ENCODE measurements around the gene PLA2G4D.
A peak's percentile ranks its signal among the peaks of the same experiment; 100 is the strongest.

The PLA2G4D gene

GRCh38 chr15:42130246-42130986 lies 36.1 kb upstream of the PLA2G4D start:
- H3K4me3 ChIP-seq (ENCODE audit: low read depth, low read length): no peak overlapping the region
- DNase-seq (ENCODE audit: low read depth): no peak

- no peak overlapping the region for H3K4me3 ChIP-seq (ENCODE audit: low read depth, low read length)
- no peak for DNase-seq (ENCODE audit: low read depth)
Measured at GRCh38 chr15:42129364-42129763, 35.0 kb upstream of the PLA2G4D start.

DNA sequence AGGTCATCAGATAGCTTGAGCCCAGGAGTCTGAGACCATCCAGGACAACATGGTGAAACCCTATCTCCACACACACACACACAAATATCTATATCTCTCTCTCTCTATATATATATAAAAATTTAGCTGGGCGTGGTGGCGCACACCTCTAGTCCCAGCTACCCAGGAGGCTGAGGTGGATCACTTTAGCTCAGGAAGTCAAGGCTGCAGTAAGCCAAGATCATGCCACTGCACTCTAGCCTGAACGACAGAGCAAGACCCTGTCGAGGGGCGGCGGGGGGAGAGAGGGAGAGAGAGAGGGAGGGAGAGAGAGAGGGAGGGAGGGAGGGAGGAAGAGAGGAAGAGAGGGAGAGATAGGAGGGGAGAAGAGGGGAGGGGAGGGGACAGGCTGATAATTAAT lies 34.1 kb upstream of the PLA2G4D start:
- no peak for DNase-seq (ENCODE audit: low read depth)
- H3K4me3 ChIP-seq (ENCODE audit: low read depth, low read length): no peak overlapping the region

DNA sequence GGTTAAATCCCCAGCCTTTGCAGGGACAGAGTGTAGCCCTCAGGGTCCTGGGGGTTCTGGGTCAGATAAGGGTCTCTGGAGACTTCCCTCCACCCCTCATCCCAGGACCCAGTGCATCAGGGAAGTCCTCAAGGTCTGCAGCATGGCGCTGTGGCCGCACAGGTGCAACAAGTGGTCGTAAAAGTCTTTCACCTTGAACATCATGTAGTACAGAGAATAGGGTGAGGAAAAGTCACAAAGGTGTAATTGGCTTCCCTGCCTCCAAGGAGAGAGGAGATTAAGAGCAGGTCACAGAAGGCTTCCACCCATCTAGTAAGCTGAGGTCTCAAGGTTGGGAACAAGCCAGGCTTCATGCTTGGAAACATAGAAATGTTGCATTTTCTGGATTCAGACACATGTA lies 29.2 kb upstream of the PLA2G4D start:
- DNase-seq (ENCODE audit: low read depth): no peak
- no peak overlapping the region for H3K4me3 ChIP-seq (ENCODE audit: low read depth, low read length)

DNA sequence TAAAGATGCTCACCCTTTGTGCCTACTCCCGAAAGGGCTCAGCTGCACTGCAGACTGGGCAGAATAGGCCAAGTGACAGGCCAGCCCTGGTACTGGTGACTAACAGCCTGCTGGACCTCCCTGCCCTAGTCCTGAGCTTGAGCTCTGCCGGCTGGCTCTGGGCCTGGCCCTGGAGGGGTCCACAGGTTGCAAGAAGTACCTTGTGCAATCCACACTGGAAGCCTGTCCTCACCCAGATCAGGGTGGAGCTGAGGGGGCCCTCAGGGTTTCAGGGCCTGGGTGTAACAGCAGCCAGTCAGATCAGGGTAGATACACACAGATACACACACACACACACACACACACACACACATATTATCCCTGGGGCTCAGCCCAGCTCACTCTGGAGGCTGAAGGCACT lies 27.3 kb upstream of the PLA2G4D start:
- DNase-seq (ENCODE audit: low read depth): no peak
- no peak overlapping the region for H3K4me3 ChIP-seq (ENCODE audit: low read depth, low read length)

DNA sequence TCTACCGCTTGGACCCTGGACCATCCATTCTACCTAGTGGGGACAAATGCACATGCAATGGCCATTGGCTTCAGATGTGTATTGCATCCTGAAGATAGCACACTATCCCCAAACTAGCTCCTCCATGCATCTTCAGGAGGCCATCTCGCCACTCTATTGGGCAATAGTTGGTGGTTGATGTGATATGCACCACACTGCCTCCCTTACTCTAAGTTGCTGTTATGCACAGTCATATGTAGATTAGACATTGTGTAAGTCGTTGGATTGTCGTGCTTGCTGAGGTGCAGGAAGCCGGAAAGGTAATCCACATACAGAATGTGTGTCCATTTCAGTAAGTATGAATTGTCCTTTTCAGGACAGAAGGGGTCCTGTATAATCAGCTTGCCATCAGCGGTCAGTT lies 26.7 kb upstream of the PLA2G4D start:
- H3K4me3 ChIP-seq (ENCODE audit: low read depth, low read length): no peak overlapping the region
- no peak for DNase-seq (ENCODE audit: low read depth)

DNA sequence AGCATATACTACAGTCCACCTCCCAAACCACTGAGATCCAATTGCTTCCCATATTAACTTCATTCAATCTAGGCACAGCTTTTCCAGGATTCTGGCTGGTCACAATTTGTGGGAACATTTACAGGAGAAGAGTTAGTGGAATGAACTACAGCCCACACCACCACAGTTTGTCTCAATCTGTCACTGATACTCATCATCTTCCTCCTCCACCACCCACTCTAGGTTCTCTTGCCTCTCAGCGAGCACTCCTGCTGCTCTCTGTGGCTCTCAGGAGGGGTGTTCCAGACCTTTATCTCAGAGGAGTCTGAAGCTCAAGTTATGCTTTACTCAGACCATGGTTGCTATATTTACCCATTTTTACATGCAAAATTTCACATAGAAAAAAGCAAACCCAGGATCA lies 25.9 kb upstream of the PLA2G4D start:
- H3K4me3 ChIP-seq (ENCODE audit: low read depth, low read length): no peak overlapping the region
- no peak for DNase-seq (ENCODE audit: low read depth)

- H3K4me3 ChIP-seq (ENCODE audit: low read depth, low read length): no peak overlapping the region
- DNase-seq (ENCODE audit: low read depth): no peak
Measured at GRCh38 chr15:42119446-42119760, 25.0 kb upstream of the PLA2G4D start.

GRCh38 chr15:42118650-42119445 lies 24.5 kb upstream of the PLA2G4D start:
- no peak for DNase-seq (ENCODE audit: low read depth)
- H3K4me3 ChIP-seq (ENCODE audit: low read depth, low read length): no peak overlapping the region

- DNase-seq (ENCODE audit: low read depth): no peak
- no peak overlapping the region for H3K4me3 ChIP-seq (ENCODE audit: low read depth, low read length)
Measured at GRCh38 chr15:42111924-42112323, 17.6 kb upstream of the PLA2G4D start.

GRCh38 chr15:42110367-42110766 lies 16.0 kb upstream of the PLA2G4D start:
- H3K4me3 ChIP-seq (ENCODE audit: low read depth, low read length): no peak overlapping the region
- DNase-seq (ENCODE audit: low read depth): no peak

DNA sequence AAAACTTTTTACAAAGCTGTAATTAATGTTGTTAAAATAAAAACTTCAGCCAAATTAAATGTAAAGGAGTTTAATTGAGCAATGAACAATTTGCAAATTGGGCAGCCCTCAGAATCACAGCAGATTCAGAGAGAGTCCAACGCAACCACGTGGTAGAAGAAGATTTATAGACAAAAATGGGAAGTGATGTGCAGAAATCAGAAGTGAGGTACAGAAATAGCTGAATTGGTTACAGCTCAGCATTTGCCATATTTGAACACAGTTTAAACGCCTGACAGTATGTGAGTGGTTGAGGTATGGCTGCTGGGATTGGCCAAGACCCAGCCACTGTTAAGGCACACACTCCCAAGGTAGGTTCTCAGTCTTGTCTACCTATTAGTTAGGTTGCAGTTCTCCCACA lies 14.4 kb upstream of the PLA2G4D start:
- no peak for DNase-seq (ENCODE audit: low read depth)
- H3K4me3 ChIP-seq (ENCODE audit: low read depth, low read length): no peak overlapping the region

- no peak for DNase-seq (ENCODE audit: low read depth)
- H3K4me3 ChIP-seq (ENCODE audit: low read depth, low read length): no peak overlapping the region
Measured at GRCh38 chr15:42108189-42108588, 13.8 kb upstream of the PLA2G4D start.

DNA sequence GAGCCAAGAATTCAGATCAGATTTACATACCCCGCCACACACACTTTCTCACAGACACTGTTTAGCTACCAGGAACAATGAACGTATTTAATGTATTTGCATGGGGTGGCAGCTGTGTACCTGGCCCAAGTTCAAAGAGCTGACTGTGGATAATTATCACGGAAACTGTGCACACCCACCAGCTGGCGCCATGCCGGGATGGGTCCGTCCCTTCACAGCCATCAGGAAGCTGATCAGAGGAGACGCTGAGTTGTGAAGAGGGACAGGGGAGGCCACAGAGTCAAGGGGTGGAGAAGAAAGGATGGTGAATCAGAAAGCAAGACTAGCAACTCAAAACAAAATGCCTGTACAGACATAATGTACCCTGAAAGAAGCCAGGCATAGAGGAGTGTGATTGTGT lies 13.1 kb upstream of the PLA2G4D start:
- H3K4me3 ChIP-seq (ENCODE audit: low read depth, low read length): no peak overlapping the region
- DNase-seq (ENCODE audit: low read depth): no peak

DNA sequence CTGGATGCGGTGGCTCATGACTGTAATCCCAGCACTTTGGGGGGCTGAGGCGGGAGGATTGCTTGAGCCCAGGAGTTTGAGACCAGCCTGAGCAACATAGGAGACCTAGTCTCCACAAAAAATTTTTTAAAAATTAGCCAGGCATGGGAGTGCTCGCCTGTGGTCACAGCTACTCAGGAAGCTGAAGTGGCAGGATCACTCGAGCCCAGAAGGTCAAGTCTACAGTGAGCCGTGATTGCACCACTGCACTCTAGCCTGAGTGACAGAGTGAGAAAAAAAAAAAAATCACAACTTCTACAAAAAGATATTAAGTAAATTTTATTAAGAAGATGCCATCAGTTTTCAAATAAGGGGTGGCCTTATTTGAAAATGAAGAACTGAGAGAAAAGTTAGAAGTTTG lies 11.9 kb upstream of the PLA2G4D start:
- H3K4me3 ChIP-seq (ENCODE audit: low read depth, low read length): no peak overlapping the region
- DNase-seq (ENCODE audit: low read depth): no peak

DNA sequence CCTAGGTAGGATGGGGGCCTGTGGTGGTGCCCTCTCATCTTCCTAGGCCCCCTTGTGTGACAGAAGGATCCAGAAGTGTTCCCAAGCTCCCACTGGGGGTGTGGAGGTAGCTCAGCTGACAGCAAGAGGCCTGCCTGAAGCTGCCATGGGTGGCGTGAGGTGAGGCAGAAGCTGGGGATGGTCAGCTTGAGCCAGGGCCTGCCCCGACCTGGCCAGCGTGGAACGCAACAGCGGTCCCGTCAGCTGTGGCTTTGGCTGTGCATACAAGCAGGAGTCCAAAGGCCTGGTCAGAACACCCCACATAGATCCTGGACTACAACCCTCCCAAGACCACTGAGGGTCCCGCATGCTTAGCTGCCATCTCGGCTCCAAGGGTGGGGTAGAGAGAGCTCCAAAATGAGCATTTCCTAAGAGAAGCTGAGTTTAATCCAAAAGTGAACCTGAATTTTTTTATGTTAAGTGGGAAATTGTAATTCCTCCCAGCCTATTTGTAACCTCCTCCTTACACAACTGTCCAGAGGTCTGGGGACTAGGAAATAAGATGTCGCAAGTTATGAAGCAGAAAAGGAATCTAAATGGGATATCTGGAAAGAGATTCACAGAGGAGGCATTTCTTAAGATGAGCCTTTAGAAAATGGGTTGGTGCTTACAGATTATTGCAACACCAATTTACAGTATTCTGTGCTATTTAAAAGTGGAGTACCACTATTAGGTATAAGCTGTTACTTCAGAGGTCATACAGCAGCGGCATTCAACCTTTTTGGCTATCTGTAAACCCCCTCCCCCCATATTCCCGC lies 9.9 kb upstream of the PLA2G4D start:
- no peak overlapping the region for H3K4me3 ChIP-seq (ENCODE audit: low read depth, low read length)
- DNase-seq (ENCODE audit: low read depth): peak; percentile 39

DNA sequence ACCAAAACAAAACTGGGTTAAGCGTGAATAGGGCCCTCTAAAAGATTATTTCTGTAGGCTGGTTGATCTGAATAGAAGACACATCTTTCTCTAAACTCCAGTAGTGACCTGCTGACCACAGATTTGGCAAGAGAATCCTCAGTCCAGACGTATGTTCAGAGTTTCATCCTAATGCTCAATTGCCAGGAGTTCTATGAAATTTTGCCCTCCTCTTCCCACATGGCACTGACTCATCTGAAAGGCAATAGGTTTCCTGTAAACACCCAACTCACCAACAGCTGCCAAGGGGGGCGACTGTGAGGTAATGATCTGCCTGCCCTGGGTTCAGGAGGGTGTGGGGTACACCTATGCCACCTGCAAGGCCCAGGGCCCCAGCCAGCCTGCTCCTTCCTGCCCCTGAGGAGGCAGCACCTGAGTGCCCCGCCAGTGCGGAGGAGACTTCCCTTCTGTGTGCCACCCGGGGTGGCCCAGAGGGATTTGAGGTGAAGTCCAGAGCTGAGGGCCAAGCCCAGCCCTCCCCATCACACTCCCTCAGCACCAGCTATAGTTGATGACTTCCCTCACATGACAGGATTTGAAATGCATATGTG lies 8.4 kb upstream of the PLA2G4D start:
- peak; percentile 51 for DNase-seq (ENCODE audit: low read depth)
- H3K4me3 ChIP-seq (ENCODE audit: low read depth, low read length): no peak overlapping the region

DNA sequence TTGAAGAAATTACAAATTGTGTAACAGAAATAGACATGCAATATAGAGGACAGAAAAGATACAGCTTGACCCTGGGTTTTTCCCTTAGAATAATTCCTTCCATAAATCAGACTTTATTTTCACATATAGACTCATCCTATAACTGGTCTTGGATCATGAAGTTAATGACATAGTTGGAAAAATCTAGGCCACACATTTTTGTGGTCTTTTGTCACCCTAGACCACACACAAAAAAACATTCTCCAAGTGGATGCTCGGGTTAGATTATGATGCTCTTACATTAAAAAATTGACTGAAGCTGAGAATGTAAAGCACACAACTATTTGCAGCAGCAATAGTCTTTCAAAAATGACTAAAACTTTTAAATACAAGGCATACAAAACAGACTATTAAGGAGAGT lies 7.5 kb upstream of the PLA2G4D start:
- DNase-seq (ENCODE audit: low read depth): no peak
- no peak overlapping the region for H3K4me3 ChIP-seq (ENCODE audit: low read depth, low read length)

- DNase-seq (ENCODE audit: low read depth): no peak
- H3K4me3 ChIP-seq (ENCODE audit: low read depth, low read length): no peak overlapping the region
Measured at GRCh38 chr15:42100021-42100800, 5.8 kb upstream of the PLA2G4D start.
